ENCODE measurements around the gene SMARCA2. TPM values are rescaled to one million over a fixed set of nuclear protein-coding genes. Genes with fewer than 3 reads are reported as not detected.

Gene SMARCA2
- total RNA-seq, 4 donors from 2014 or later: 84.8 to 164 (median 91.6) TPM

DNA sequence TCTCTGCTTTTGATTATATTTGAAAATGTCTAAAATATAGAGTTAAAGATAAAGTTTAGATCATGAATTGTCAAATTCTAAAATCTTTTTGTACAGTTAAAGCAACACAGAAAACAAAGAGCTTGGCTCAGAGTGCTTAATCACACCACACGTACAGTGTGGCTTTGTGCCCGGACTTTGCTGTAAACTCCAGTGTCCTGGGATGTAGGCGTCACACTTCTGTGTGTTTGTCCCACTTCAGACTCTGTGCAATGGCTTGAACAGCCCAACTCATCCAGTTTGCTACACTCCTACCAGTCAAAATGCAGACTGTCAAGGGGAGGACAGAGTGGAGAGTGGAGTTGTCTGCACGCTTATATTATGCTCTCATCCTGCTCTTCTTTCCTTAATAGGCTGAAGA lies 45.3 kb downstream of the SMARCA2 start:
- TF ChIP-seq, protein P1, sequence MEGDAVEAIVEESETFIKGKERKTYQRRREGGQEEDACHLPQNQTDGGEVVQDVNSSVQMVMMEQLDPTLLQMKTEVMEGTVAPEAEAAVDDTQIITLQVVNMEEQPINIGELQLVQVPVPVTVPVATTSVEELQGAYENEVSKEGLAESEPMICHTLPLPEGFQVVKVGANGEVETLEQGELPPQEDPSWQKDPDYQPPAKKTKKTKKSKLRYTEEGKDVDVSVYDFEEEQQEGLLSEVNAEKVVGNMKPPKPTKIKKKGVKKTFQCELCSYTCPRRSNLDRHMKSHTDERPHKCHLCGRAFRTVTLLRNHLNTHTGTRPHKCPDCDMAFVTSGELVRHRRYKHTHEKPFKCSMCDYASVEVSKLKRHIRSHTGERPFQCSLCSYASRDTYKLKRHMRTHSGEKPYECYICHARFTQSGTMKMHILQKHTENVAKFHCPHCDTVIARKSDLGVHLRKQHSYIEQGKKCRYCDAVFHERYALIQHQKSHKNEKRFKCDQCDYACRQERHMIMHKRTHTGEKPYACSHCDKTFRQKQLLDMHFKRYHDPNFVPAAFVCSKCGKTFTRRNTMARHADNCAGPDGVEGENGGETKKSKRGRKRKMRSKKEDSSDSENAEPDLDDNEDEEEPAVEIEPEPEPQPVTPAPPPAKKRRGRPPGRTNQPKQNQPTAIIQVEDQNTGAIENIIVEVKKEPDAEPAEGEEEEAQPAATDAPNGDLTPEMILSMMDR (IDR thresholded peaks at IDR 0.05): no peak
- no peak for ATAC-seq (ENCODE audit: low FRiP score)

DNA sequence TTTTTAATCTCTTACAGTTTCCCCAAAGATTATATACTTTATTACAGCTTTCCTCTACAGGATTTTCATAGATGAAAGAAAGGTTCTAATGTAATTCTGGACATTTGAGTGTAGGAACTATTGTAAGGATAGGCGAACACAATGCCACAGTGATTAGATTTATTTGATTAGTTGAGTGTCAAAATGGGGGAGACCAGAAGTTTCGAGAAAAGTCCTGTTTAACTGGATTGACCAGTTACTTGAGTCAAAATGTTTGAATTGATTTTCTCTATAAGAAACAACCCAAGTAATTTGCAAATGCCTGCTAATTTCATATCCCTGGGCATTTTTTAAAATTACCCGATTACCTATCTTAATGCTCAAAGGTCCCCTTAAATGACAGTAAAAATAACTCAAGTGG lies 50.6 kb downstream of the SMARCA2 start:
- TF ChIP-seq, protein P1 (IDR thresholded peaks at IDR 0.05): no peak
- DNase-seq (ENCODE audit: low spot score) (no peak), ATAC-seq (ENCODE audit: low FRiP score) (no peak)

More for the DNA sequence above, 45.3 kb downstream of the SMARCA2 start:
- no peak for DNase-seq (ENCODE audit: low spot score)

DNA sequence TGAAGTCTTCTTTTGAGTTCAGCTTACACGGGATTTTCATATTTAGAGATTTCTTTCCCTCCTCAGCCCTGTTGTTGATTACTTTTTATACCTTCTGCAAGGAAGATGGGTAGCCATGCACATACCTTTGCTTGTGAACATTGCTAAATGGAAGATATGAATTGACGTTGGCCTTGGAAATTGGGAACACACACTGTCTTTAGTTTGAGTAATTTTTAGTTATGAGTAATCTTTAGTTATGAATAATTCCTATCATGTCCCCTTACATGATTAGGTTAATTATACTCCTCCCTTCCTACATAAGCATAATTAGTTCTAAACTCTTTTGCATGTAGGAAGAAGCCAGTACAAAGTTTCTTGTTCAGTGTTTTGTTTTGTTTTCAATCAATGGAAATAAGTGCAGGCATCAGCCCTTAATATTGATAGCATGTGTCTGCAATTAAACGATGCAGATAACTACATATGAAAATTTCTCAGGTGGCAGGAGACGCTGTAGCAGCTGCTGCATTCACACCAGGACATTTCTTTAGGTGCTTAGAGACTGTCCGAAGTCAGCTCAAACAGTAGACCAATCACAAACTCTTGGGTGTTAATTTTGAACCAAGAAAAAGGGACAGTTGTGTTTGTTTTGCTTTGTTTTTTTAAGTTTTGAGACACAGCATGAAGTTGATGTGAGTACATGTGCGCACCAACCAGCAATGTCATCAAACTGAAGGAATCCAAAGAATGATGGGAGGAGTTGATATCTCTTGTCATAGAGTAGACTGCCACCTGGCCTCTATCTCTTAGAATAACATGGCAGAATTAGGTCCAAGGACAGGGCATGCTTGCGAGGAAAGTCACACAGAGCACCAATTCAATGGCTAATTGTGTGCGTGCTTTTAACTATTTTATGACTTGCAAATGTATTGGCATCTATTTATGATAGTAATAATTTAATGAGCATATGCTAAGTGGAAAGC lies 51.4 kb downstream of the SMARCA2 start:
- no peak for ATAC-seq (ENCODE audit: low FRiP score)

DNA sequence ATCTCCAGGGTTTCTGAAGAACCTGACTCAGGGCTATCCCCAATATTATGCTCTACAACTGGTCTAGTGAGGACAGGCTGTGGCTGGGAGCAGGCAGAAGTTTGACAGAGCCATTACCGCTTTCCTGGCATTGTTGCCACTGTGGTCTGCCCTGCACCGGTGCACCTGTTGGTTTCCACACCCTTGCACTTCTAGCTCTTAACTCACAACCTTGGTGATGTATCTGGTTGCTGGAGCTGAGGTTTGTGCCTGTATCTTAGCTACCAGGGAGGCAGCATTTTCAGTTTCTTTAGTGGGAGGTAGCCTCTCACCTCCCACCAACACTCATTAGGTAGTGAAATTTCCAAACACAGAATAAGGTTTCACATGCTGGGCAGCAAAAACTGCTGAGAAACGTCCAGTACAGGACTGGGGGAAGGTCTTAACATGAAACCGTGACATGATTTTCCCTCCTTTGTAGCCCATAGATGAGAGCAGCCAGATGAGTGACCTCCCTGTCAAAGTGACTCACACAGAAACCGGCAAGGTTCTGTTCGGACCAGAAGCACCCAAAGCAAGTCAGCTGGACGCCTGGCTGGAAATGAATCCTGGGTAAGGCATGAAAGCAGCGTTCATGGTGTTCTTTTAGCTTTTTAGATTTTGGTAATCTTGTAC lies 57.7 kb downstream of the SMARCA2 start:
- ATAC-seq (ENCODE audit: low FRiP score) (no peak), DNase-seq (ENCODE audit: low spot score) (no peak)
- TF ChIP-seq, protein P1 (IDR thresholded peaks at IDR 0.05): no peak

More for the DNA sequence above, 51.4 kb downstream of the SMARCA2 start:
- TF ChIP-seq, protein P1 (IDR thresholded peaks at IDR 0.05): no peak
- DNase-seq (ENCODE audit: low spot score): no peak

DNA sequence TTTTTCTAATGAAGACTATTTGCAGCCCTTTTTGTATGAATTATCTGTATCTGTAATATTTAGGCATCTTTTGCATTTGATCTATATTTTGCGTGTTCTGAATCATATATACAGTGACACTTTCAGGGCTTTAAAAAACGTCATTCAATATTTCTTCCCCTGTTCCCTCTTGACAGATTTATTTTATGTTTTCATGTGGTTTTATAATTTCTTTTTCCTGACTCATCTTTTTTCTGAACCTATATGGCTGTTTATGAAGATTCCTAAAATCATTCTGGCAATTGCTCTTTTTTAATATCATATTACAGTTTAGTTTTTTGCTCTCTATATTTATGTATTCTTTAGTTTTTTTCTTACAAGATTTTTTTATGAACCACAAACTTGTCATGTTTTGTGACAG lies 67.6 kb downstream of the SMARCA2 start:
- TF ChIP-seq, protein P1 (IDR thresholded peaks at IDR 0.05): no peak
- ATAC-seq (ENCODE audit: low FRiP score) (no peak), DNase-seq (ENCODE audit: low spot score) (no peak)

DNA sequence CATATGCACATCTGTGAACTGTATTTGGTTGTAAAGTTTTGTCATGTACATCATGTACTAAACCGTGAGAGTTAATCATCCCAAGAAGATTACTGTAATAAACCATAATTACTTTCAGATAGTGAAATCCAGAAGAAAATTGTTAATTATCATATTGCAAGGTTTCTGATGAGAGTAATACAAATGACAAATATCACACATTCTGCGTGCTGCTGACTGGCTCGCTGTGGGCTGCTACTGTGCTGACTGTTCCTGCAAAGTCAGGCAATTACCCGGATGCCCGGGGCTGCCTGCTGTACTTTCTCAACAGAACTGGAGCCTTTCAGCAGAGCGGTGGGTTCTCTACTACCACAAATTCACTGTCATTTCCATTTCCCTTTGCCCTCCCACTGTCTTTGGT lies 68.3 kb downstream of the SMARCA2 start:
- TF ChIP-seq, protein P1 (IDR thresholded peaks at IDR 0.05): no peak
- ATAC-seq (ENCODE audit: low FRiP score) (no peak), DNase-seq (ENCODE audit: low spot score) (no peak)

All from omental fat pad (tissue), 4 donors.